Measurements from ENCODE around the gene PTPRM. TPM values are rescaled to one million over a fixed set of nuclear protein-coding genes. Genes with fewer than 3 reads are reported as not detected.

The PTPRM gene
- polyA plus RNA-seq, 1 experiment: 81.1 TPM

DNA sequence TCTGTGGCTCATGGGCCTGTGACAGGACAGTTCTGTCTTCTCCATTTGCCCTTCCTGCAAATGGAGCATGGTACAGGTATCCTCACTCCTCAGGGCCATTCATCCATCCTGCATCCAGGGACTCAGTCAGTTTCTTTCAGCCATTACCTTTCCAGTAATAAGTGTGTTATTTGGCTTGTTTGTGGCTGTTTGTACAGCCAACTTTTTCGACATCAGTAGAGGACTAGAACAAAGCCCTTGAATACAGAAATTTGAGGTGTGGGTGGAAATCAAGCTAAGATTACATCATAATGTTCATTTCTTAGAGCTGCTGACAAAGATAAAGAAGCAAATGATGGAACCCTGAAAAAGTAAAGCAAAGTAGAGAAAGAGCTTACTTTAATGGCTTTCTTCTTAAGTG is 290.4 kb downstream of the PTPRM start:
- ChIA-PET POLR2A (no interaction called here), CTCF (no interaction called here)
- Histone ChIP-seq H3K27ac (ENCODE audit: low read depth, low read length) (no peak overlapping the region), H3K9me3 (ENCODE audit: control insufficient read depth, insufficient read depth, low read length) (no peaks in the 10 kb centered on the region), H3K27me3 (ENCODE audit: control insufficient read depth, insufficient read depth, low read length) (no peaks in the 10 kb centered on the region), H3K4me3 (ENCODE audit: low read depth, low read length) (no peak overlapping the region)
- no peak for TF ChIP-seq CTCF (IDR thresholded peaks at IDR 0.05; ENCODE audit: low read depth, low read length)
- DNase-seq (ENCODE audit: low read depth, low spot score): no peak

DNA sequence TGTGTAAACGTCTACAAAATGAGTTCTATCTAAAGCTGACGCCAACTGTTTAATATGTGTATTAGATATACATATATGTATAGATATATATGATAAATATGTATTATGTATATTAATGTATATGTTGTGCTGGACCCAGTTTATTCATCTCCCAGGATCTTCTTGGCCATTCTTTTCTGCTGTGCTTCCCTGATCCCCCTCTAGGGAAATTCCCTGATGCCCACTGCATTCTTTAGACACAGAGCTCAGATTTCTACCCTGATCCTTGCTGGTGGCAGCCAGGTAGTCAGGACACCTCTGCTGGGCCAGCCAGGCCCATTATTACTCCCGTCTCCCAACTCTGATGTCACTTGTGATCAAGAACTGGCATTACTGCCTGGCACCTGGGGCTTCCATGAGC is 292.0 kb downstream of the PTPRM start:
- Histone ChIP-seq H3K9me3 (ENCODE audit: control insufficient read depth, insufficient read depth, low read length) (no peaks in the 10 kb centered on the region), H3K27me3 (ENCODE audit: control insufficient read depth, insufficient read depth, low read length) (no peaks in the 10 kb centered on the region), H3K4me3 (ENCODE audit: low read depth, low read length) (no peak overlapping the region), H3K27ac (ENCODE audit: low read depth, low read length) (no peak overlapping the region)
- no peak for TF ChIP-seq CTCF (IDR thresholded peaks at IDR 0.05; ENCODE audit: low read depth, low read length)
- CTCF ChIA-PET: no interaction called here
- DNase-seq (ENCODE audit: low read depth, low spot score): no peak
- POLR2A ChIA-PET: no interaction called here

GRCh38 chr18:7870266-7870665 is 303.1 kb downstream of the PTPRM start:
- Histone ChIP-seq H3K27ac (ENCODE audit: low read depth, low read length) (no peak overlapping the region), H3K27me3 (ENCODE audit: control insufficient read depth, insufficient read depth, low read length) (no peaks in the 10 kb centered on the region), H3K4me3 (ENCODE audit: low read depth, low read length) (no peak overlapping the region), H3K9me3 (ENCODE audit: control insufficient read depth, insufficient read depth, low read length) (no peaks in the 10 kb centered on the region)
- ChIA-PET POLR2A (no interaction called here), CTCF (interaction anchor here (0.8 to 1.3 kb wide), 2 partner anchors 9 to 80 kb away, joined by 3 to 5 read pairs; no protein-coding TSS in a partner anchor)
- TF ChIP-seq CTCF (IDR thresholded peaks at IDR 0.05; ENCODE audit: low read depth, low read length): no peak
- no peak for DNase-seq (ENCODE audit: low read depth, low spot score)

- POLR2A ChIA-PET: no interaction called here
These were observed 303.7 kb downstream of the PTPRM start for GRCh38 chr18:7870855-7871254.

More at GRCh38 chr18:7870855-7871254, 303.7 kb downstream of the PTPRM start:
- Histone ChIP-seq H3K4me3 (ENCODE audit: low read depth, low read length) (no peak overlapping the region), H3K27me3 (ENCODE audit: control insufficient read depth, insufficient read depth, low read length) (no peaks in the 10 kb centered on the region), H3K27ac (ENCODE audit: low read depth, low read length) (no peak overlapping the region), H3K9me3 (ENCODE audit: control insufficient read depth, insufficient read depth, low read length) (no peaks in the 10 kb centered on the region)
- no peak for DNase-seq (ENCODE audit: low read depth, low spot score)
- CTCF ChIA-PET: interaction anchor here (0.8 kb wide), 1 partner anchor 81 kb away, joined by 3 read pairs; no protein-coding TSS in a partner anchor
- no peak for TF ChIP-seq CTCF (IDR thresholded peaks at IDR 0.05; ENCODE audit: low read depth, low read length)
